ENCODE measurements around the gene HES2.
"Not testable (repeated sequence)": the region's sequence is repeated elsewhere in the genome, so short reads cannot be mapped to it uniquely, and the experiment has no call there.

HES2 gene

GRCh38 chr1:6454856-6455751, 35.4 kb upstream of the HES2 start:
- DNase-seq (ENCODE audit: low read depth) = no peak

- not testable (repeated sequence) for DNase-seq (ENCODE audit: low read depth)
Observed at GRCh38 chr1:6453895-6454855, 34.5 kb upstream of the HES2 start.

- no peak for DNase-seq (ENCODE audit: low read depth)
Observed at GRCh38 chr1:6450943-6451373, 31.2 kb upstream of the HES2 start.

- not testable (repeated sequence) for DNase-seq (ENCODE audit: low read depth)
Observed at GRCh38 chr1:6450486-6450885, 30.8 kb upstream of the HES2 start.

- no peak for DNase-seq (ENCODE audit: low read depth)
Observed at GRCh38 chr1:6450005-6450450, 30.3 kb upstream of the HES2 start.

GRCh38 chr1:6448749-6449631, 29.3 kb upstream of the HES2 start:
- DNase-seq (ENCODE audit: low read depth) = peak; percentile 25

GRCh38 chr1:6447818-6448748, 28.4 kb upstream of the HES2 start:
- no peak for DNase-seq (ENCODE audit: low read depth)

- no peak for DNase-seq (ENCODE audit: low read depth)
Observed at GRCh38 chr1:6447016-6447817, 27.5 kb upstream of the HES2 start.

GRCh38 chr1:6446665-6447015, 26.9 kb upstream of the HES2 start:
- DNase-seq (ENCODE audit: low read depth) = no peak

- DNase-seq (ENCODE audit: low read depth) = not testable (repeated sequence)
Observed at GRCh38 chr1:6445929-6446328, 26.2 kb upstream of the HES2 start.

GRCh38 chr1:6445062-6445763, 25.5 kb upstream of the HES2 start:
- no peak for DNase-seq (ENCODE audit: low read depth)

GRCh38 chr1:6444377-6444776, 24.7 kb upstream of the HES2 start:
- no peak for DNase-seq (ENCODE audit: low read depth)

GRCh38 chr1:6443339-6444115, 23.8 kb upstream of the HES2 start:
- no peak for DNase-seq (ENCODE audit: low read depth)

- no peak for DNase-seq (ENCODE audit: low read depth)
Observed at GRCh38 chr1:6441586-6441985, 21.9 kb upstream of the HES2 start.

- peak; percentile 50 for DNase-seq (ENCODE audit: low read depth)
Observed at GRCh38 chr1:6440198-6441126, 20.7 kb upstream of the HES2 start.

GRCh38 chr1:6438047-6438525, 18.4 kb upstream of the HES2 start:
- peak; percentile 55 for DNase-seq (ENCODE audit: low read depth)

Data from EH (cell line).